GM18517 (cell line): ENCODE results near the gene ARHGEF5.
"Not testable (repeated sequence)": the region's sequence is repeated elsewhere in the genome, so short reads cannot be mapped to it uniquely, and the experiment has no call there.

Source experiments
- ATAC-seq: cut with Tn5 transposase; IDR thresholded peaks from one replicate; pipeline ENCODE4 v1.9.1; 2021; ENCODE audit warnings: mild to moderate bottlenecking, moderate library complexity; ENCODE audit not compliant: unreplicated experiment

The ARHGEF5 gene

GRCh38 chr7:144418931-144419330 is 63.7 kb downstream of the ARHGEF5 start:
- ATAC-seq: not testable (repeated sequence)

- ATAC-seq: not testable (repeated sequence)
Observed at GRCh38 chr7:144427539-144427938, 72.3 kb downstream of the ARHGEF5 start.

- no peak for ATAC-seq
Observed at GRCh38 chr7:144428431-144428830, 73.2 kb downstream of the ARHGEF5 start.
